Neuronal stem cell (in vitro differentiated cells): Measurements from ENCODE around the gene RPL7A.
"Not testable (repeated sequence)": the region's sequence is repeated elsewhere in the genome, so short reads cannot be mapped to it uniquely, and the experiment has no call there.

Experiments used
- DNase-seq: peaks from one replicate; pipeline ENCODE4 v3.0.0-alpha.2; 2013; ENCODE audit warnings: low spot score
- H2AFZ ChIP-seq: one replicate; pipeline ENCODE4 v1.6.1; 2013; ENCODE audit warnings: mild to moderate bottlenecking, low read length, inconsistent platforms
- H2AK5ac ChIP-seq: 2 replicates; pipeline ENCODE4 v1.6.1; 2013; ENCODE audit warnings: low read depth, mild to moderate bottlenecking, inconsistent platforms, low read length, moderate library complexity, mixed read lengths
- H2BK120ac ChIP-seq: 2 replicates; pipeline ENCODE4 v1.6.1; 2013; ENCODE audit warnings: low read depth, mild to moderate bottlenecking, inconsistent platforms, low read length, moderate library complexity, mixed read lengths
- H2BK12ac ChIP-seq: one replicate; pipeline ENCODE4 v1.6.1; 2013; ENCODE audit warnings: low read length, inconsistent platforms
- H2BK15ac ChIP-seq: 2 replicates; pipeline ENCODE4 v1.6.1; 2013; ENCODE audit warnings: mild to moderate bottlenecking, low read length, inconsistent platforms, mixed read lengths
- H2BK5ac ChIP-seq: one replicate; pipeline ENCODE4 v1.6.1; 2013; ENCODE audit warnings: inconsistent platforms, mild to moderate bottlenecking, low read length, moderate library complexity
- H3K14ac ChIP-seq: one replicate; pipeline ENCODE4 v1.6.1; 2013; ENCODE audit warnings: low read length, inconsistent platforms
- H3K18ac ChIP-seq: 2 replicates; pipeline ENCODE4 v1.6.1; 2013; ENCODE audit warnings: low read length, inconsistent platforms
- H3K23ac ChIP-seq: 2 replicates; pipeline ENCODE4 v1.6.1; 2013; ENCODE audit warnings: low read depth, mild to moderate bottlenecking, mixed read lengths, low read length, inconsistent platforms; ENCODE audit not compliant: poor library complexity
- H3K27ac ChIP-seq: replicated peaks from 3 replicates; pipeline ENCODE4 v1.5.1; 2013; ENCODE audit warnings: low read length, inconsistent platforms
- H3K27me3 ChIP-seq, 3 experiments: 2 replicates each; pipeline ENCODE4 v1.6.1; 2013; ENCODE audit warnings: low read length in 3 of 3, mild to moderate bottlenecking in 2 of 3, inconsistent platforms in 1 of 3, low read depth in 1 of 3, mixed read lengths in 1 of 3, moderate library complexity in 1 of 3; ENCODE audit not compliant: control insufficient read depth in 3 of 3, insufficient read depth in 3 of 3
- H3K36me3 ChIP-seq, 2 donors: replicated peaks in 1 of 2; 2 replicates each; pipeline ENCODE4 v1.6.1; 2013; ENCODE audit warnings: low read length in 2 of 2; ENCODE audit not compliant: control insufficient read depth in 2 of 2, insufficient read depth in 2 of 2
- H3K4ac ChIP-seq: 2 replicates; pipeline ENCODE4 v1.6.1; 2013; ENCODE audit warnings: inconsistent platforms, mild to moderate bottlenecking, low read length, moderate library complexity
- H3K4me1 ChIP-seq, 2 donors: 1 replicate in 1 of 2; 2 replicates in 1 of 2; pipeline ENCODE4 v1.6.1; 2013; ENCODE audit warnings: low read length in 2 of 2, low read depth in 1 of 2; ENCODE audit not compliant: control insufficient read depth in 2 of 2, insufficient read depth in 1 of 2
- H3K4me2 ChIP-seq: one replicate; pipeline ENCODE4 v1.6.1; 2013; ENCODE audit warnings: mild to moderate bottlenecking, low read length, inconsistent platforms; ENCODE audit not compliant: insufficient read depth, poor library complexity, severe bottlenecking
- H3K4me3 ChIP-seq, 2 donors: 2 replicates each; pipeline ENCODE4 v1.5.1; 2013; ENCODE audit warnings: low read length in 2 of 2, mild to moderate bottlenecking in 2 of 2, inconsistent platforms in 1 of 2, moderate library complexity in 1 of 2
- H3K79me1 ChIP-seq: one replicate; pipeline ENCODE4 v1.6.1; 2013; ENCODE audit warnings: low read depth, mild to moderate bottlenecking, inconsistent platforms, low read length, moderate library complexity
- H3K9ac ChIP-seq: one replicate; pipeline ENCODE4 v1.6.1; 2013; ENCODE audit warnings: mild to moderate bottlenecking, low read depth, low read length, inconsistent platforms; ENCODE audit not compliant: poor library complexity
- H3K9me3 ChIP-seq, 2 donors: replicated peaks in 1 of 2; 2 replicates each; pipeline versions ENCODE3 to v1.6.1; 2013; ENCODE audit warnings: low read length in 2 of 2, mild to moderate bottlenecking in 2 of 2, inconsistent platforms in 1 of 2, low read depth in 1 of 2, mixed read lengths in 1 of 2, moderate library complexity in 1 of 2; ENCODE audit not compliant: control insufficient read depth in 2 of 2, insufficient read depth in 1 of 2
- H4K8ac ChIP-seq: one replicate; pipeline ENCODE4 v1.6.1; 2013; ENCODE audit warnings: low read depth, mild to moderate bottlenecking, inconsistent platforms, low read length, moderate library complexity
- H4K91ac ChIP-seq: one replicate; pipeline ENCODE4 v1.6.1; 2013; ENCODE audit warnings: low read length, low read depth, mild to moderate bottlenecking, inconsistent platforms; ENCODE audit not compliant: poor library complexity
- WGBS, 2 donors: extraction: QIAGEN DNeasy Blood & Tissue Kit; methylation state at CpG; one replicate each; pipeline ENCODE4 v1.1.7; 2013; ENCODE audit warnings: missing lambda C conversion rate in 2 of 2, mixed read lengths in 1 of 2; ENCODE audit not compliant: insufficient read length in 2 of 2, insufficient replicate concordance in 1 of 2; ENCODE audit errors: extremely low coverage in 2 of 2; 5-methylcytosine and 5-hydroxymethylcytosine counted together

Gene RPL7A

GRCh38 chr9:133317551-133317950 lies 30.5 kb upstream of the RPL7A start:
- DNase-seq, H3K4me3 ChIP-seq, H2BK12ac ChIP-seq, H3K4ac ChIP-seq, H2BK5ac ChIP-seq, H2BK120ac ChIP-seq, H3K4me1 ChIP-seq, H3K4me2 ChIP-seq, H4K91ac ChIP-seq, H3K27me3 ChIP-seq, H2AK5ac ChIP-seq, H3K23ac ChIP-seq, H3K36me3 ChIP-seq, H2BK15ac ChIP-seq, H3K14ac ChIP-seq, H3K9ac ChIP-seq, H3K9me3 ChIP-seq, H4K8ac ChIP-seq, H3K79me1 ChIP-seq, H3K18ac ChIP-seq, H3K27ac ChIP-seq, H2AFZ ChIP-seq: not testable (repeated sequence)
- no CpG with 5 or more reads among the region's 13 CpGs for WGBS, 2 donors

GRCh38 chr9:133320421-133320881 lies 27.6 kb upstream of the RPL7A start:
- Histone ChIP-seq H3K4me3 (no peak overlapping the region), H3K4me1 (no peaks in the 10 kb centered on the region), H2AK5ac (no peak overlapping the region), H3K27ac (no peak overlapping the region), H3K9ac (no peak overlapping the region), H3K9me3 (peaks cover 6 to 8% of the 10 kb centered on the region in 2 donors), H3K79me1 (no peaks in the 10 kb centered on the region), H2BK120ac (no peak overlapping the region), H3K23ac (no peak overlapping the region), H2BK12ac (no peak overlapping the region), H3K18ac (no peak overlapping the region), H2AFZ (no peak overlapping the region), H3K27me3 (no peaks in the 10 kb centered on the region), H2BK5ac (no peak overlapping the region), H4K8ac (no peak overlapping the region), H3K4ac (no peak overlapping the region), H3K4me2 (no peak overlapping the region), H3K14ac (no peak overlapping the region), H4K91ac (no peak overlapping the region), H3K36me3 (no peaks in the 10 kb centered on the region), H2BK15ac (no peak overlapping the region)
- no peak for DNase-seq
- no CpG with 5 or more reads among the region's 13 CpGs for WGBS, 2 donors

- H3K27ac ChIP-seq = no peak overlapping the region
- H3K4ac ChIP-seq = no peak overlapping the region
- no peak overlapping the region for H2BK5ac ChIP-seq
- H3K27me3 ChIP-seq = no peaks in the 10 kb centered on the region
- H2BK120ac ChIP-seq = no peak overlapping the region
- no peaks in the 10 kb centered on the region for H3K4me1 ChIP-seq
- no peaks in the 10 kb centered on the region for H3K79me1 ChIP-seq
- no peak overlapping the region for H2BK12ac ChIP-seq
- peaks cover 6 to 8% of the 10 kb centered on the region in 2 donors for H3K9me3 ChIP-seq
- H3K14ac ChIP-seq = no peak overlapping the region
- H3K23ac ChIP-seq = peak overlapping the region; percentile 25
- no CpG with 5 or more reads among the region's 13 CpGs for WGBS, 2 donors
- no peak overlapping the region for H2AFZ ChIP-seq
- H3K4me3 ChIP-seq = no peak overlapping the region
- H3K9ac ChIP-seq = no peak overlapping the region
- H4K8ac ChIP-seq = no peak overlapping the region
- H4K91ac ChIP-seq = no peak overlapping the region
- H3K18ac ChIP-seq = no peak overlapping the region
- no peaks in the 10 kb centered on the region for H3K36me3 ChIP-seq
- no peak for DNase-seq
- H3K4me2 ChIP-seq = no peak overlapping the region
- H2BK15ac ChIP-seq = no peak overlapping the region
- no peak overlapping the region for H2AK5ac ChIP-seq
Observed at GRCh38 chr9:133321411-133321935, 26.5 kb upstream of the RPL7A start.

- Histone ChIP-seq H3K36me3 (no peaks in the 10 kb centered on the region), H3K4ac (no peak overlapping the region), H2BK5ac (no peak overlapping the region), H3K27ac (no peak overlapping the region), H3K4me1 (no peaks in the 10 kb centered on the region), H3K4me2 (no peak overlapping the region), H2BK12ac (no peak overlapping the region), H3K4me3 (peak overlapping the region in 1 of 2 donors; percentile 58), H2AK5ac (peak overlapping the region; percentile 61), H4K8ac (no peak overlapping the region), H4K91ac (no peak overlapping the region), H2BK15ac (no peak overlapping the region), H2BK120ac (no peak overlapping the region), H3K27me3 (no peaks in the 10 kb centered on the region), H2AFZ (no peak overlapping the region), H3K18ac (peak overlapping the region; percentile 57), H3K79me1 (no peaks in the 10 kb centered on the region), H3K23ac (no peak overlapping the region), H3K14ac (no peak overlapping the region), H3K9me3 (peaks cover 6 to 8% of the 10 kb centered on the region in 2 donors), H3K9ac (peak overlapping the region; percentile 63)
- WGBS, 2 donors = no CpG with 5 or more reads among the region's 14 CpGs
- DNase-seq = no peak
Observed at GRCh38 chr9:133322701-133323100, 25.3 kb upstream of the RPL7A start.
